Gastroesophageal sphincter (tissue), 3 donors: ENCODE measurements around the gene RAET1G.
"Not testable (repeated sequence)": the region's sequence is repeated elsewhere in the genome, so short reads cannot be mapped to it uniquely, and the experiment has no call there.

ENCODE experiments used
- CTCF ChIP-seq, 4 experiments: fragments of 200-600 bp in 2 of 4; fragments of 450-650 bp in 2 of 4; sonication (generic) in 1 of 4; IDR thresholded peaks; one replicate each; pipeline ENCODE4 v1.5.1; 2017 to 2019; ENCODE audit warnings: antibody characterized with exemption in 4 of 4, mild to moderate bottlenecking in 2 of 4, moderate library complexity in 2 of 4
- EP300 ChIP-seq: sonication (generic); formaldehyde crosslinking; IDR thresholded peaks from one replicate; pipeline ENCODE4 v1.6.1; 2017; ENCODE audit warnings: antibody characterized with exemption, mild to moderate bottlenecking
- POLR2A ChIP-seq, 2 donors: fragments of 450-650 bp; IDR thresholded peaks; one replicate each; pipeline ENCODE4 v1.6.1; 2017; ENCODE audit warnings: antibody characterized with exemption in 2 of 2, mild to moderate bottlenecking in 2 of 2, moderate library complexity in 1 of 2
- POLR2AphosphoS5 ChIP-seq: sonication (generic); formaldehyde crosslinking; IDR thresholded peaks from one replicate; pipeline ENCODE4 v1.6.1; 2017; ENCODE audit warnings: antibody characterized with exemption

GRCh38 chr6:149955654-149956317 lies 32.9 kb upstream of the RAET1G start:
- TF ChIP-seq CTCF (IDR thresholded peaks at IDR 0.05); POLR2AphosphoS5; EP300; POLR2A (IDR thresholded peaks at IDR 0.05): not testable (repeated sequence)
